Activated gamma-delta T cell treated with Interleukin-2 at 50 U/mL for 16 hours (primary cell): ENCODE data around the gene HAAO.

ENCODE experiments used
- DNase-seq: peaks from one replicate; pipeline ENCODE4 v3.0.0-alpha.2; 2020

HAAO gene

GRCh38 chr2:42792087-42792582 is 248 bp downstream of the HAAO start:
- DNase-seq: no peak

GRCh38 chr2:42791606-42792005 is 777 bp downstream of the HAAO start:
- no peak for DNase-seq

- no peak for DNase-seq
Measured at GRCh38 chr2:42789751-42790150, 2.6 kb downstream of the HAAO start.

GRCh38 chr2:42788882-42789281 is 3.5 kb downstream of the HAAO start:
- DNase-seq: no peak

GRCh38 chr2:42788478-42788793 is 3.9 kb downstream of the HAAO start:
- DNase-seq: no peak

GRCh38 chr2:42787788-42788477 is 4.5 kb downstream of the HAAO start:
- DNase-seq: no peak

GRCh38 chr2:42787424-42787787 is 5.0 kb downstream of the HAAO start:
- no peak for DNase-seq

GRCh38 chr2:42786561-42787345 is 5.6 kb downstream of the HAAO start:
- no peak for DNase-seq

- no peak for DNase-seq
Measured at GRCh38 chr2:42784204-42784880, 8.0 kb downstream of the HAAO start.

GRCh38 chr2:42783511-42783910 is 8.9 kb downstream of the HAAO start:
- DNase-seq: no peak

- no peak for DNase-seq
Measured at GRCh38 chr2:42781181-42781580, 11.2 kb downstream of the HAAO start.

- DNase-seq: no peak
Measured at GRCh38 chr2:42777883-42778805, 14.2 kb downstream of the HAAO start.

- DNase-seq: no peak
Measured at GRCh38 chr2:42775810-42776209, 16.6 kb downstream of the HAAO start.

- DNase-seq: no peak
Measured at GRCh38 chr2:42775186-42775585, 17.2 kb downstream of the HAAO start.

- DNase-seq: no peak
Measured at GRCh38 chr2:42771546-42772153, 20.7 kb downstream of the HAAO start.

- DNase-seq: no peak
Measured at GRCh38 chr2:42770288-42771131, 21.9 kb downstream of the HAAO start.

GRCh38 chr2:42769583-42770287 is 22.6 kb downstream of the HAAO start:
- DNase-seq: no peak

GRCh38 chr2:42768706-42769256 is 23.6 kb downstream of the HAAO start:
- DNase-seq: no peak

GRCh38 chr2:42767899-42768705 is 24.3 kb downstream of the HAAO start:
- DNase-seq: no peak
